ENCODE measurements around the gene TSHZ3.

GRCh38 chr19:31351855-31352195 lies 2.6 kb upstream of the TSHZ3 start:
- TF ChIP-seq, protein P1, sequence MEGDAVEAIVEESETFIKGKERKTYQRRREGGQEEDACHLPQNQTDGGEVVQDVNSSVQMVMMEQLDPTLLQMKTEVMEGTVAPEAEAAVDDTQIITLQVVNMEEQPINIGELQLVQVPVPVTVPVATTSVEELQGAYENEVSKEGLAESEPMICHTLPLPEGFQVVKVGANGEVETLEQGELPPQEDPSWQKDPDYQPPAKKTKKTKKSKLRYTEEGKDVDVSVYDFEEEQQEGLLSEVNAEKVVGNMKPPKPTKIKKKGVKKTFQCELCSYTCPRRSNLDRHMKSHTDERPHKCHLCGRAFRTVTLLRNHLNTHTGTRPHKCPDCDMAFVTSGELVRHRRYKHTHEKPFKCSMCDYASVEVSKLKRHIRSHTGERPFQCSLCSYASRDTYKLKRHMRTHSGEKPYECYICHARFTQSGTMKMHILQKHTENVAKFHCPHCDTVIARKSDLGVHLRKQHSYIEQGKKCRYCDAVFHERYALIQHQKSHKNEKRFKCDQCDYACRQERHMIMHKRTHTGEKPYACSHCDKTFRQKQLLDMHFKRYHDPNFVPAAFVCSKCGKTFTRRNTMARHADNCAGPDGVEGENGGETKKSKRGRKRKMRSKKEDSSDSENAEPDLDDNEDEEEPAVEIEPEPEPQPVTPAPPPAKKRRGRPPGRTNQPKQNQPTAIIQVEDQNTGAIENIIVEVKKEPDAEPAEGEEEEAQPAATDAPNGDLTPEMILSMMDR (IDR thresholded peaks at IDR 0.05; ENCODE audit: low read depth, low read length) = no peak
- no peak for TF ChIP-seq POLR2A (IDR thresholded peaks at IDR 0.05; ENCODE audit: extremely low read depth, insufficient read length)
- TF ChIP-seq, protein P2, sequence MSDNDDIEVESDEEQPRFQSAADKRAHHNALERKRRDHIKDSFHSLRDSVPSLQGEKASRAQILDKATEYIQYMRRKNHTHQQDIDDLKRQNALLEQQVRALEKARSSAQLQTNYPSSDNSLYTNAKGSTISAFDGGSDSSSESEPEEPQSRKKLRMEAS (IDR thresholded peaks at IDR 0.05; ENCODE audit: low read depth, low read length) = no peak
